HEK293T (cell line): ENCODE results near the gene ZNF821.

ENCODE experiments used
- ARNT ChIP-seq: fragments of 450-650 bp; IDR thresholded peaks from 2 replicates; pipeline ENCODE4 v1.6.1; 2017; ENCODE audit warnings: mild to moderate bottlenecking
- FOXA1 ChIP-seq: fragments of 450-650 bp; IDR thresholded peaks from 2 replicates; pipeline ENCODE4 v1.6.1; 2016; ENCODE audit warnings: mild to moderate bottlenecking
- FOXM1 ChIP-seq: fragments of 450-650 bp; IDR thresholded peaks from 2 replicates; pipeline ENCODE4 v1.6.1; 2017; ENCODE audit warnings: mild to moderate bottlenecking, borderline replicate concordance
- L3MBTL2 ChIP-seq: fragments of 450-650 bp; conservative IDR thresholded peaks from 2 replicates; pipeline ENCODE4 v1.6.1; 2016; ENCODE audit warnings: mild to moderate bottlenecking
- SP1 ChIP-seq: fragments of 450-650 bp; IDR thresholded peaks from 2 replicates; pipeline ENCODE4 v1.6.1; 2017
- SUZ12 ChIP-seq: fragments of 450-650 bp; IDR thresholded peaks from 2 replicates; pipeline ENCODE4 v1.6.1; 2016; ENCODE audit warnings: mild to moderate bottlenecking
- ZNF384 ChIP-seq: fragments of 450-650 bp; IDR thresholded peaks from 2 replicates; pipeline ENCODE4 v1.6.1; 2016

GRCh38 chr16:71882505-71883167 is 1.3 kb downstream of the ZNF821 start:
- TF ChIP-seq FOXA1 (no peak), FOXM1 (no peak), ZNF384 (no peak), L3MBTL2 (no peak), SP1 (no peak), ARNT (no peak), SUZ12 (no peak)
